ENCODE measurements around the gene AP3M1. TPM values are rescaled to one million over a fixed set of nuclear protein-coding genes. Genes with fewer than 3 reads are reported as not detected.

AP3M1 gene
- total RNA-seq, 2 experiments from 2014 or later: 35.4 to 42.2 TPM

DNA sequence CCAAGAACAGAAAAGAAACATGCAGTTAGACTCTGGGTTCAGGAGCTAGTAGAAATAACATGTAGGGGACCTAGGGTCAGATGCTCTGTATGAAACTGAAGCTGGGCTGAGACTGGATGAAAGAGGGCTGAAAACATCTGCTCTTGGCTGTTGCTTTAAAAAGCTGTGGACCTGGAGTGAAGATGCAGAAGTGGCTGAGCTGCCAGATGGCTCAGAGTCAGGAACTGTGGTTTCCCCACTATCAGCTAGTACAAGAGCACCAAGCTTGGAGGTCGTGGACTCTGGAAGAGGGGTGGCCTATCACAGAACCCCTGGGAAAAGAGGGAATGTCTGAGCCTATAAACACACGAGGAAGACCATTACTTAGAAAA, 6.3 kb upstream of the AP3M1 start:
- no peak for ATAC-seq
- intact Hi-C loops (cut with micrococcal nuclease): no loop called here
- CTCF ChIA-PET: interaction anchor here (0.6 to 1.2 kb wide), 6 partner anchors 9 to 307 kb away, joined by 3 to 4 read pairs (median 3); no protein-coding TSS in a partner anchor
- no peak for DNase-seq
- POLR2A ChIA-PET: interaction anchor here (1.0 kb wide), 1 partner anchor 11 kb away, joined by 3 read pairs; no protein-coding TSS in a partner anchor
- H3K27me3 Mint-ChIP-seq: no peaks in the 10 kb centered on the region
- no peaks in the 10 kb centered on the region for H3K9me3 Mint-ChIP-seq
- H3K4me1 Mint-ChIP-seq (ENCODE audit: low read depth): peaks cover 22% of the 10 kb centered on the region
- no peak overlapping the region for H3K27ac Mint-ChIP-seq
- H3K4me3 Mint-ChIP-seq: no peak overlapping the region
- H3K36me3 Mint-ChIP-seq (ENCODE audit: low read depth): peaks cover 13% of the 10 kb centered on the region
- TF ChIP-seq, protein P1, sequence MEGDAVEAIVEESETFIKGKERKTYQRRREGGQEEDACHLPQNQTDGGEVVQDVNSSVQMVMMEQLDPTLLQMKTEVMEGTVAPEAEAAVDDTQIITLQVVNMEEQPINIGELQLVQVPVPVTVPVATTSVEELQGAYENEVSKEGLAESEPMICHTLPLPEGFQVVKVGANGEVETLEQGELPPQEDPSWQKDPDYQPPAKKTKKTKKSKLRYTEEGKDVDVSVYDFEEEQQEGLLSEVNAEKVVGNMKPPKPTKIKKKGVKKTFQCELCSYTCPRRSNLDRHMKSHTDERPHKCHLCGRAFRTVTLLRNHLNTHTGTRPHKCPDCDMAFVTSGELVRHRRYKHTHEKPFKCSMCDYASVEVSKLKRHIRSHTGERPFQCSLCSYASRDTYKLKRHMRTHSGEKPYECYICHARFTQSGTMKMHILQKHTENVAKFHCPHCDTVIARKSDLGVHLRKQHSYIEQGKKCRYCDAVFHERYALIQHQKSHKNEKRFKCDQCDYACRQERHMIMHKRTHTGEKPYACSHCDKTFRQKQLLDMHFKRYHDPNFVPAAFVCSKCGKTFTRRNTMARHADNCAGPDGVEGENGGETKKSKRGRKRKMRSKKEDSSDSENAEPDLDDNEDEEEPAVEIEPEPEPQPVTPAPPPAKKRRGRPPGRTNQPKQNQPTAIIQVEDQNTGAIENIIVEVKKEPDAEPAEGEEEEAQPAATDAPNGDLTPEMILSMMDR (IDR thresholded peaks at IDR 0.05): no peak

- ATAC-seq (no peak), DNase-seq (no peak)
- Mint-ChIP-seq H3K27ac (no peak overlapping the region), H3K27me3 (no peaks in the 10 kb centered on the region), H3K4me1 (ENCODE audit: low read depth) (peaks cover 22% of the 10 kb centered on the region), H3K36me3 (ENCODE audit: low read depth) (peaks cover 7% of the 10 kb centered on the region), H3K4me3 (no peak overlapping the region), H3K9me3 (no peaks in the 10 kb centered on the region)
- ChIA-PET CTCF (interaction anchor here (1.1 to 1.2 kb wide), 2 partner anchors 11 to 81 kb away, joined by 3 read pairs; no protein-coding TSS in a partner anchor), POLR2A (interaction anchor here (0.6 to 1.1 kb wide), 2 partner anchors 12 to 16 kb away, joined by 3 read pairs; no protein-coding TSS in a partner anchor)
- intact Hi-C loops (cut with micrococcal nuclease): no loop called here
- TF ChIP-seq, protein P1 (IDR thresholded peaks at IDR 0.05): no peak
These were observed 3.0 kb upstream of the AP3M1 start for GRCh38 chr10:74153676-74154075.

- H3K9me3 Mint-ChIP-seq: no peaks in the 10 kb centered on the region
- H3K36me3 Mint-ChIP-seq (ENCODE audit: low read depth): peaks cover 11% of the 10 kb centered on the region
- CTCF ChIA-PET: interaction anchor here (1.0 to 1.3 kb wide), 4 partner anchors 9 to 82 kb away, joined by 3 read pairs; no protein-coding TSS in a partner anchor
- intact Hi-C loops (cut with micrococcal nuclease): no loop called here
- H3K4me3 Mint-ChIP-seq: no peak overlapping the region
- no peak overlapping the region for H3K27ac Mint-ChIP-seq
- H3K27me3 Mint-ChIP-seq: no peaks in the 10 kb centered on the region
- DNase-seq: no peak
- H3K4me1 Mint-ChIP-seq (ENCODE audit: low read depth): peaks cover 27% of the 10 kb centered on the region
- POLR2A ChIA-PET: interaction anchor here (1.1 kb wide), 1 partner anchor 16 kb away, joined by 3 read pairs; no protein-coding TSS in a partner anchor
- ATAC-seq: no peak
- TF ChIP-seq, protein P1 (IDR thresholded peaks at IDR 0.05): no peak
These were observed 2.5 kb upstream of the AP3M1 start for GRCh38 chr10:74153123-74153522.

- Mint-ChIP-seq H3K27me3 (no peaks in the 10 kb centered on the region), H3K4me3 (no peak overlapping the region), H3K36me3 (ENCODE audit: low read depth) (peaks cover 16% of the 10 kb centered on the region), H3K9me3 (no peaks in the 10 kb centered on the region), H3K27ac (no peak overlapping the region), H3K4me1 (ENCODE audit: low read depth) (peaks cover 31% of the 10 kb centered on the region)
- intact Hi-C loops (cut with micrococcal nuclease): no loop called here
- no peak for ATAC-seq
- ChIA-PET CTCF (interaction anchor here (1.0 to 2.5 kb wide), 6 partner anchors 10 to 211 kb away, joined by 3 to 12 read pairs (median 3); no protein-coding TSS in a partner anchor), POLR2A (interaction anchor here (1.2 to 1.7 kb wide), 4 partner anchors 10 to 24 kb away, joined by 4 to 7 read pairs (median 4); no protein-coding TSS in a partner anchor)
- TF ChIP-seq, protein P1 (IDR thresholded peaks at IDR 0.05): no peak
- DNase-seq: no peak
These were observed 1.5 kb upstream of the AP3M1 start for GRCh38 chr10:74151879-74152722.
